UCSD-AML1 (cell line): ENCODE results near the gene HRH3.

ENCODE experiments used
- DNase-seq: peaks from one replicate; lab custom pipeline; 2025; ENCODE audit not compliant: unreplicated experiment; lab: John Stamatoyannopoulos, UW

Gene HRH3

DNA sequence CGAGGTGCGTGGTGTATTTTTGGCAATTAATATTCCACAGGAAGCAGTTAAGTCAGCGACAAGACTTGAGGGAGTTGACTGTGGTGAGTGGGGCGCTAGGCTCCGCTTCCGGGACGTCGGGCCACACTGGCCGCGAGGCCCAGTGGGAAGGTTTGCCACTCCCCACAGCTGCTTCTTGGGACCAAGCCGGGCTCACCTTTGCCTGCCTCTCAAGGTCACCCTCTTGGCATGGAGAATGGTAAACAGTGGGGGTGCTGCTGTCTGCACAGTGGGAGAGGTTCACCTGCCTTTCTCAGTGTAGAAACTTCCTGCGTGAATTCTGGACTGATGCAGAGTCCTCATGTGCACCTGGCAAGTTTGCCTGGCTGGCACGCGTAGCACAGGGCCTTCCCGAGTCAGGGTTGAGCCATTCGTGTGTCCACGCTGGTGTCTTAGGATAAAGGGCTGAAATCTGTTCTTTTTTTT is 24.6 kb upstream of the HRH3 start:
- peak; percentile 75 for DNase-seq

DNA sequence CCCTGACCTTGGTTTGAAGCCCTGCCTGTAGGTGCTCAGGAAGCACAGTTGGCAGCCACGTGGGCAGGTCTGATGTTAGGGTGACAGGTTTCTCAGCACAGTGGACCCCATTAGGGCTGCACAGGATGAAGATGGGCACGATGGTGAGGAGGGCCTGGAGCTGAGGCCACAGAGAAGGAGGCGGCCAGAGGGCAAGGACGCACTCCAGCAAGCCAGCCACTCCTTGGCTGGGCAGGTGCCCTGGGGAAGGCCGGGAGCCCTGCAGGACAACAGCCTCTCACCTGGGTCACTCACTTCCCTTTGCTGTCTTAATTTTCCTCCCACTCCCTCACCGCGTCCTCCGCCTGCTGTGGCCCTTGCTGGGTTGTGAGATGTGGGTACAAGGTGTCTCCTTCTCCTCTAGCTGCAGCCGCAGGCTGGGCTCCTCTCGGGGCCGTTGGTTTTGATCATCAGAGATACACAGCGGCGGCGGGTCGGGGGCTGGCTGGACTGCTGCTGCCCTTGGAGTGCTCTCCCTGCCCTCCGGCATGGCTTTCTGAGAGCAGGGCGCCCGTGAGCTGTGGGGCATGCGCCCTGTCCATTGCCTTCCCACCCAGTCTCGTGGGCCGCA is 23.9 kb upstream of the HRH3 start:
- DNase-seq, result peak; percentile 53

DNA sequence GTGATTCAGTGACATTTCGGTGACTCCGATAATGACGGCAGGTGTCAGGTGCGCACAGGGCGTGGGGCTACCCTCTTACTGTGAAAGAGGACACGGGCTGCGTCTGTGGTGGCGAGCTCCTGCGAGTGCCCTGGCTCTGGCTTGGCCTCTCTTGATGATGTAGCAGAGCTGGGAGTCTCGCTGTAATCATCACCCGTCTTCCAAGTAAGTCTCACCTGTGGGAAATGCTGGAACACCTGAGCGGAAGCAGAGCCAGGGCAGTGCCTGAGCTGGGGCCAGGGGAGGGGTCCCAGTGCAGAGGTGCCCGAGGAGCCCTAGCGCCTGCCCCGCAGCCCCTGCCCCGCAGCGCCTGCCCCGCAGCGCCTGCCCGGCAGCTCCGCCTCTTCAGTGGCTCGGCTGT is 23.0 kb upstream of the HRH3 start:
- DNase-seq, result no peak

DNA sequence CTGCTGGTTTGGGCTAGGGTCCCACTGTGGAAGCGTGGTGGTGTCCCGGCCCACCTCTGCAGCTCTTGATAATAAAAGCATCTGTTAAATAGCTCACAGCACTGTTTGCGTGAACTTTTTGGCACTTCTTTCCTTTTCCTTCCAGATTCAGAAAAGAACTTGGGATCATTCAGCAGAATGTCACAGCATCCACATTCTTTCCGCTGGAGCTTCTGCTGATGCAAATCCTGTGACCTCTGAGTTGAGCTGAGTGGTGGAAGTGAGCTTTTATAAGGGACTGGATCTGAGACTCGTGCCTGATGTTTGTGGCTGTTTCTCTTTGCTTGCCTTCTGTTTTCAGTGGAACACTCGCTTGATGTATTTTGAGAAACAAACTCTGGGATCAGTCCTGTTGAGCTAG is 22.1 kb upstream of the HRH3 start:
- DNase-seq, result no peak

DNA sequence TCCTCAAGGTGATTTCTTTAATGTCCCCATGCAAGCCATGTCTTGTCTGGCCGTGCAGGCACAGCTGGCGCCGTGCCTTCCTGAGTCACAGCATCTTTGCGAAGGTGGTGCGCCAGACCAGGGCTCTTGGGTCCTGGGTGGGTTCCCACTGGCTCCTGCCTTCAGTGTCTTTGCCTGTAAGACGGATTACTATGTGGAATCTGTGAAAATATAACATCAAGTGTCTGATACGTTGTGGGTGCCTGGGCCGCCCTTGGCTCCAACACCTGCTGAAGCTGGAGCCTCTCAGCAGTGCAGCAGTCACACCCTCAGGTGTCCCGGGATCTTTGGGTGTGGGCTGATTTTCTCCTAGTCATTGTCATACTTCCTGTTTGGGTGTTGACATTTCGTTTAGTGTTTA is 21.4 kb upstream of the HRH3 start:
- no peak for DNase-seq

DNA sequence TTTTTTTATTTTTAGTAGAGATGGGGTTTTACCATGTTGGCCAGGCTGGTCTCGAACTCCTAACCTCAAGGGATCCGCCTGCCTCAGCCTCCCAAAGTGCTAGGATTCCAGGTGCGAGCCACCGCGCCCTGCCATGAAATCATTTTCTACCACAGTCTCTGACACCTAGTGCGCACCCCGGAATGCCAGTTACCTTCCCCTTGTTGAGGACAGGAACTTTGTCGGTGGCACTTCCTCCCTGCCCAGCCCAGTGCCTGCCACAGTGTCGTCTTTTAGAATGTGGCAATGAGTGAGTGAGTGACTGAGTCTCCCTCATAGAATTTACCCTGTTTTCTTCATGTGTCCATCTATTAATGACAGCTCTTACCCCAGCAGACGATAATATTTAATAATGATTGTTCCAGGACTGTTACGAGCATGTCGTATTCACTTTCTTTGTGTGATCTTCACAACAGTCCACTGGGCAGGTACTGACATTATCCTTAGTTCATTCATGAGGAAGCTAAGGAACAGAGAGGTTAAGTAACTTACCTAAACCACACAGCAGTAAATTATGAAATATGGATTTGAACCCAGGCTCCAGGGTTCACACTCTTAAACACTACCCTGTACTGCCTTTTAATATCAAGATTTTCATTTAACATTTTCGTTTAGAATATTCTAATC is 20.1 kb upstream of the HRH3 start:
- no peak for DNase-seq

DNA sequence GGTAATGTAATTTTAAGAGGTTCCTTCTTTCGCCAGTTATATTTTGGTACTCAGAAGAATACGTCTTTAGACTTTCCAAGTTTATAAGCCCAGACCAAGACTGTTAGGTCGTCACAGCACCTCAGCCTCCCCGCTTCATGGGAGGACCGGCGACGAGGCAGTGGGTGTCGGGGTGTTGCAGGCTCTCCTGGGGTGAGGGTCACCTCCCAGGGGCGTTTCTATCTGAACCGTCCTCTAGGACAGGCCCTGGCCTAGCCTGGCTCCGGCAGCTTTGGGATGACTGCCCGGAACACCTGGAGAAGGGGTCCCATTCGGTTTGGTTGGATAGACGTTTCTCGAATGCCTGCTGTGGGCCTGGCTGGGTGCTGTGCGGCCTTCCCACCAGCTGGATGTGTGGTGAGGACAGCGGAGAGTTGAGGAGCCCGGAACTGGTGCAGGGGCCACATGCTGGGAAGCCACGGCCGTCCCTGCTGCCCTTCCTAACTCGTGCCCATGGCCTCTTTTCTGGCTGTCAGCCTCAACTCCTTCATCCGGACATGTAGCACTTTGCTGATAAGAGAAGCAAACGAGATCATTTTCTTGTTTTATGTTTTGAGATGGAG is 19.3 kb upstream of the HRH3 start:
- no peak for DNase-seq

DNA sequence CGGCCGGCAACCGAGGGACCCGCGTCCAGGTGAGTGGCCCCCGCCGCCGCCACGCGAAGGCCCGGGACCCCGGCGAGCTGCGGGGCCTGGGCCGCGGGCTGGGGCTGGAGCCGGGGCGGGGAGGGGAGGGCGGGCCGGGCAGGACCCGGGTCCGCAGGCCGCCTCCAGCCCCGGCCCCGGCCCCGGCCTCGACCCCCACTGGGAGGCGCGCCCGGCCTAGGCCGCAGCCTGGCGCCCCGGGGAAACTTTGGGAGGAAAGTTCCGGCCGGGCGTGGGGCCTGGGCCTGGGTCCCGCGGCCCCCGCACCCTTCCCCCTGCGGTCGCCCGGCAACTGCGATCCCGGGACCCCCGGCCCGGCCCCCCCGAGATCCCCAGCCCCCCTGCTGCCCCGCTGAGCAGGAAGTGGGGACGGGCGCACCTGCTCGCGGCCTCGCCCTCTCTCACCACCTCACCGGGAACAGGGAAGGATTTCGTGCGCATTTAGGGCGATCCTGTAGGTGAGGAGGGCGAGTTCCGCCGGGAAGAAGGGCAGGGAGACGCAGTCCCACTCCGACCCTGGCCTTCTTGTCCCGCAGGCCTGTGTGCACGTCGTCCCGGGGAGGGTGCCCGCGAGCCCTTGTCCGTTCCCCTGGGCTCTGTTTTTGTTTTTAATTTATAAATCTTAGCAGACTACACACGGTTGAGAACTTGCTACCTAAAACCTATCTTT is 18.6 kb upstream of the HRH3 start:
- DNase-seq, result no peak

DNA sequence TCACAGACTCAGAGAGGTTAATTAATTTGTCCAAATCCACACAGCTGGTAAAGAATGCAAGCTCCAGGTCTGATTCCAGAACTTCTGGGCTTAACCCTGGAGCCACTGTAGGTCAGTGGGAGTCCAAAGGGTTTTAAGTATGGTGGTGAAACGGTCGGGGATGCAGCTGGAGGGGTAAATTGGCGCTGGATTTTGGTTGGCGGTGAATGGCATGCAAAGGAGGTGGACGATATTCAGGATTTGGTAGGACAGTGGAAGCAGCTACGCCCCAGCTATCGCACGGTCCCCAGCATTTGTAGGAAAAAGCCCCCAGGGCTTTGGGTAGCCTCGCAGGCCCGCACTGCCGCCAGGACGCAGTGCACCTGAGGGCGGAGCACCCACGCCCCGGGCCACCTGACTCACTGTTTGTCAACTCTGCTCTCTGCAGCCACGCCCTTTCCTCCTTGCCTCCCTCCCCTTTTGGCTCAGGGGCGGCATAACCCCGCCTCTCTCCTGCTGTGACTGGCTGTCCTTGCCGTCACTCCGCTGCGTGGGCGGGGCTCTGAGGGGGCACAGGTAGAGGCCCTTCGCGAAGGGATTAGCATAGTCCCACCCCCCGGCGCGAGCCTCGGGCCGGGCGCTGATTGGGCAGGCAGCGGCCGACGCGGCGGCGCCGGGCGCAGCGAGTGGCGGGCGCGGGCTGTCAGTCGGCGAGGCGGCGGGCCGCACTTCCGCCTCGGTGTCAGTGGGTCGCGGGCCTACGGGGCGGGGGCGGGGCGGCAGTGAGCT is 17.9 kb upstream of the HRH3 start, which contains the start of gene OSBPL2:
Gene OSBPL2 (plus strand): TSS at position 721 of the 768 bp plus-strand sequence. CDS start 17,664 bp downstream, outside the sequence.
- peak; percentile 99 for DNase-seq

DNA sequence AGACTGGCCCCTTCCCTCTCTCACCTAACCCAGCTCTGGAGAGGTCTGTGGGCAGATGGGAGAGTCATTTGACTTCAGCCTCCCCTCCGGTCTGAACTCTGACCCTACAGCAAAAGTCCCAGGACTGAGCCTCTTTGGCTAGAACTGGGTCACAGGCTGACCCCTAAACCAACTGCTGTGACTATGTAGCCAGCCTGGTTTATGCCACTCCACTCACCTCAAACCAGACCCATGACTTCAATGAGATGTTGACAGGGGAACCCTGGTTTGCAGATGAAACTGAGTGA is 17.4 kb upstream of the HRH3 start:
- DNase-seq, result no peak

DNA sequence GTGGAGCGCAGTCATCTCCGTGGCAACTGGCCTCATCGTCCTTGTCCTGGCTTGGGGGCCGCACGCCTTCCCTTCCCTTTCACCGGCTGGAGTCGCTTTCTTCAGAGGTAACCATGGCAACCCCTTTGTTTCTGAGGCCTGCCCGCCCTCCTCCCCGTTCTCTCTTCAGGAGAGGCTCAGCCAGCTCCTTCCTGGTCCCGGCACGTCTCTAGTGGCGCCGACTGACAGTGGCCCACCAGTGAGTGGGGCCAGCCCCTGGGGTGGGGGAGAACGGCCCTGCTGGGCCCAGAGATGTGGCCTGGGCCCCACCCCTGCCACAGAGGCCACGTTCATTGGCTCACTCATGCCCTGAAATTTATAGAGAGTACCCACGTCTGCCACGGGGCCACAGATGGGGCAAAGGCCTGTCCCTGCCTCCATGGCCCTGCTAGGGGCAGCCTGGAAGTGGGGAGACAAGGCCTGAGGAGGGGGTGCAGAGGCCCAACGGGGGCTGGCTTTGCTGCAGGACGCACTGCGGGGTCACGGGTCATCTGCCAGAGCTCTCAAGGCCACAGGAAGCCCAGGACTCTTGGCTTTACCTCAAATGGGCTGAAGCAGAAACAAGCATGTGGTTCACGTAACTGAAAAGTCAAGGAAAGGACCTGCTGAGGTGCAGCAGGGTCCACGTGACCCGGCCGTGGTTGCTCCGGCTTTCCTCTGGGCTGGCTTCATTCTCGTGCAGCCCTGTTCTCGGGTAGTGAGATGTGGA is 16.9 kb upstream of the HRH3 start:
- DNase-seq, result no peak

DNA sequence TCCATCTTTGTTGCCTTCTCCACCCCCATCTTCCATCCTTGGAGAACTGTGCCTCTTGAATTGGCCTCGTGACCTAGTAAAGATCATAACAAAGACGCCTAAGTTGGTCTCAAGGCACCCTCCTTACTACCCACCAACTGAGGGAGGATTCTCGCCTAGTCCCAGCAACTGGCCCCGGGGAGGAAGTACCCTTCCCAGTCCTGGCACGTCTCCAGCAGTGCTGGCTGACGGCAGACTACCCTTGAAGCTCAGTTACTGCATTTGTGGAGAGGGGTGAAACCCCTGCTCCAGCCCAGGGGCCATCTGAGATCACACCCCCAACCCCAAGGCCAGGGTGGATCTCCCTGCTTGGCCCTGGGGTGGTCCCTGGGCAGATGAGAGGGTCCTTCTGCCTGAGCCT is 16.1 kb upstream of the HRH3 start:
- DNase-seq, result no peak

DNA sequence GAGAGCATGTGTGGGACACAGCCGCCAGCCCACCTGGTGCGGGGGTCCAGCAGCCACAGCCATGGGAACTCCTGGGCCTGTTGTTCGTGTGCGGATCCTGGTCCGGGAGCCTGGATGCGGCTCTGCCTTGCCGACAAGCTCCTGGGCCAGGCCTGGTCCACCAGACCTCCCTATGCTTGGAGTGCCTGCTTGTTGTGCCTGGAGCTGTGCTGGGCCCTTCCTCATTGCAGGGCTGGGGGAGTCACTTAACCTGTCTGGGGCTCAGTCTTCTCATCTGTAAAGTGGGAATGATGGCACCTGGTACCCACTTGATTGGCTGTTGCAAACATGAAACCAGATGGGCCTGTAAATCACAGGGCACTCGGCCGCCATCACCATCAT is 15.7 kb upstream of the HRH3 start:
- no peak for DNase-seq

DNA sequence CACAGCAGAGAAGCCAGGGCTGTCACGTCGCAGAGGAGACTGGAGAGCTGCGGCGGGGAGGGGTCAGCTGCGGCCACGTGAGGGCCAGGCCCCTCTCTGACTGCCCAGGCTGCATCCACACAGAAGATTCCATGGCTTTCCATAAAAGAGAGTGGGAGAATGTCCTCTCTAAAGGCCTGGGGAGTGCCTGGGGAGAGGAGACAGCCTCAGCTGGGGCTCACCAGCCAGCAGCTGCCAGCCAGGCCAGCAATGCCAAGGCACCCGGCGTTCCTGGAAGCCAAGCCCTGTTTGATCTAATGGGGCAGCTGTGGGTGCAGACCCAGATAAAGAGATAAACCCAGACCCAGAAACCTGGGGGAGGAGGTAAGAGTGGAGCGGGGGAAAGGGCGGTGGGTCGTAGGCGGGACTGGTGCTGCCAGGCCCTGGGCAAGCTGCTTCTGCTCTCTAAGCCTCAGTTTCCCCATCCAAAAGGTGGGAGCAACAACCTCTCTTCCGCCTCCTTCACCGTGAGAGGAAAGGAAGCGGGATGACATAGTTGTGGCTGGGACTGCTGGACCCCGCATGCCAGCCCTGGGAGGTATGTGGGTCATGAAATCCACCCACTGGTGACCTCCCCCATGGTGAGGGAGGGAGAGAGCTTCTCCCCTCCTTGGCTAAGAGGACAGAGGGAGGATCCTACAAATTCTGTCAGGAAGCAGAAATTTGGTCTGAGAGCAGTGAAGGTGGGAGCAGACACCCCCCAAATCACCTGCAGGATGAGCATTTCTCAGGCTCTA is 15.1 kb upstream of the HRH3 start:
- no peak for DNase-seq

DNA sequence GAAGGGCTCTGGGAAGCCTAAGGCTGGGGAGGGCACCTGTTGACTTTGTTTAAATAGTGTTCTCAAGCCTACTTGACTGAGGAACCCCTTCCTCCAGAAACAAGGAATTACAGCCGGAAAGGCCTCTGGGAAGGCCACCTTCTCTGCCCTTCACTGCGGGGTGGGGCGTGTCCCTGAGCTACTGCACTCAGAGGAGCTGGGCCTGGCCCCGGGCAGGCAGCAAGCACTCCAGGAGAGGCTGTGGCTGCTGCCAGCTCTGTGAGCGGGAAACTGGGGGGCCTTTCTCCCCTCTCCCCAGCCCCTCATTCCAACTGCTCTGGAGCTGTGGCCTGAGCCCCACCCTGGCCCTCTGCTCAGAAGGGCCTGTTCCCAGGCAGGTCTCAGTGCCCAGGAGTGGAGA is 14.3 kb upstream of the HRH3 start:
- DNase-seq, result no peak

DNA sequence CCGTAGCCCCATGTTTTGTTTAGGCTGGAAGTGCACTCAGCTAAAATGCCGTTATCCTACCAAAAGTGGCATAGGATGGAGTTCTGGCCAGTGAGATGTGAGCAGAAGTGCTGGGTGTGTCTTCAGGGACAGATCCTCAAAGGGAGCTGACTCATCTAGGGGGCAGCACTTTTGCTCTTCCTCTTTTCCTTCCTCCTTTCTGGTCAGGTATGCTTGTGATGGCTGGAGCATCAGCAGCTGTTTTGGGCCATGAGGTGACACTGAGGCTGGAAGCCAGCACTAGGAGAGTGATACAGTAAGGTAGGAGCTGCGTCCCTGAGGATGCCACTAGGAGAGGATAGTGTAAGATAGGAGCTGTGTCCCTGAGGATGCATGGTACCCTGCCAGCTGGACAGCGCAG is 13.6 kb upstream of the HRH3 start:
- DNase-seq, result no peak

DNA sequence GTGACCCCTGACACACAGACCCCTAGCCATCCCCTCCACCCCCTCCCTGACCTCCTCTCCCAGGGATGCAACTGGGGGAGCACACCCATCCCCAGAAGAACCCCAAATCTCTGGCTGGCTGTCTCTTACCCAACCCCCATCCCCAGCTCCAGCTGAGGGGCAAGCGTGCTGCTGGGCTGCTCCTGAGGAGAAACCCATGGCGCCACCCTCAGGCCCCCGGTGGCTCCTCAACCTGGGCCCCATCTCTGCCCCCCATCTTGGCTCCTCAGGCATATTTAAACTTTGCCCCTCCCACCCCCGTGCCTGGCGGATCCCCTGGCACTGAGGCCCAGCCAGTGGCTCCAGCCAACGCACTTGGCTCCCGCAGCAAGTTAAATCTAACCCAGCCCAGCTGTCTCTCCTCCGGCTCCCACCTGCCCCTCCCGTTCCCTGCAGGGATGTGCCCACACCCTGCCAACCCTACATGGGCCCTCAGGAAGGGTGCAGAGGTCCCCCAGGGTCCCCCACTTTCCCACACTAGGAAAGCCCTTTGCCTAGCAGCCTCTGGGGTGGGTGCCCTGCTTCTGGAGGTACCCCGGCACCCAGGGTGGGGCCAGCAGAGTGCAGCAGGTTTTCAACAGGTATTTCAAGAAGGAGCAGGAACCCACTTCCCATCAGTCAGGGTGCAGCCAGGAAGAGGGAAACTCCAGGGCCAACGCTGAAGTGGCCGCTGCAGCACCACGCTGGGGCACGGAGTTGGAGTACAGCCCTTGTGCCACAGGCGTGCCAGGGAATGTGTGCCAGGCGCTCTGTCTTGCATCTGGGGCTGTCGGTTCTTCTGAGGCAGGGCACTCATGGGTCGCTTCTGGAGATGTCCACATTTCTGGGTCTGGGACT is 12.9 kb upstream of the HRH3 start:
- DNase-seq, result no peak

DNA sequence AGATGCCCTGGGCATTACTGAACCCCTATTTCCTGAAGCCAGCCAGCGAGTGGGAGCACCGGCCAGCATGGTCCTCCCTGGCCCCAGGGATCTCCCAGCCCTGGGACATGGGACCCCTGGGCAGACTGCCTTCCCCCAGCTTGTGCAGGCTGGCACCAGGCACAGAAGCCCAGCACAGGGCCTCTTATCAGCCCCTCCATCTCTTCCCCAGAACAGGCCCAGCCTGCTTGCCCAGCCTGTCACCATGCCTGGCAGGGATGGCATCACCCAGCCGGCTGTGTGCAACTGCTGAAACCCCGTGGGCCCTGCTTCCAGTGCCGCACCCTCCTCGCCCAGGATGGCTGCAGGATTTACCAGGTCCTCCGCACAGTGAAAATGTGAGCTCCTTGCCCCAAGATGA is 12.1 kb upstream of the HRH3 start:
- DNase-seq, result no peak

DNA sequence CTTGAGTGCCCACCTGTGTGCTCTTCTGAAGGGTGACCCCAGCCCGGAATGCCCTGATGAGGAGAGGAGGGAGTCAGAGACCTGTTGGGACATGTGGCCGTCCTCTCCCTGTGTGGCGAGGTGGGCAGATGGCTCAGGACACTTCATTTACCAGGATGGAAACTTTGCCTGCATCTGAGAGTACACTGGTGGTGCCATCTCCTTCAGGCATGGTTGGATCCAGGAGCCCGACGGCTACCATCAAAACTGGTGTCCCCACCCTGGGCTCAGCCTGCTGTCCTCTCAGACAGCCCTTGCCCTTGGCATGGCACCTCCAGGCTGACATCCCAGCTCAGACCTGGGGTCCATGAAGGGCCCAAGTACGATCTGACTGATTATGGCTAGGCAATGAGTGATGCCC is 11.2 kb upstream of the HRH3 start:
- no peak for DNase-seq
